PC-9 (cell line): Measurements from ENCODE around the gene PPP4R1. TPM values are rescaled to one million over a fixed set of nuclear protein-coding genes. Genes with fewer than 3 reads are reported as not detected.
A peak's percentile ranks its signal among the peaks of the same experiment; 100 is the strongest.

Experiments used
- BruUV-seq: library from RNA; stranded (reverse); fragments of 400-500 nt; replicated peaks from 2 replicates; lab custom pipeline; 2021; lab: Mats Ljungman, UMichigan
- CTCF ChIA-PET: fragments of 300-600 bp; sonication (Branson Sonifier 250); formaldehyde crosslinking; loops from one replicate; lab custom pipeline; 2022; ENCODE audit warnings: antibody characterized with exemption; lab: Charles Lee
- POLR2A ChIA-PET: fragments of 300-600 bp; sonication (Branson Sonifier 250); formaldehyde crosslinking; loops from one replicate; lab custom pipeline; 2022; ENCODE audit warnings: antibody characterized with exemption; ENCODE audit not compliant: unreplicated experiment; lab: Charles Lee
- DNase-seq, 2 experiments: peaks; one replicate each; pipeline versions ENCODE4 v3.0.0 to v3.0.0-alpha.2; 2015 to 2022; ENCODE audit warnings: mixed read lengths in 1 of 2
- H2AFZ ChIP-seq: fragments of 200-600 bp; sonication (generic); 2 replicates; pipeline ENCODE4 v1.8.1; 2017; ENCODE audit warnings: antibody characterized with exemption
- H3F3A ChIP-seq: fragments of 200-600 bp; sonication (generic); 2 replicates; pipeline ENCODE4 v1.8.1; 2017; ENCODE audit warnings: antibody characterized with exemption, mild to moderate bottlenecking, low read depth; ENCODE audit not compliant: insufficient read depth
- H3K27ac ChIP-seq: fragments of 200-600 bp; sonication (generic); 2 replicates; pipeline ENCODE4 v1.6.1; 2016; ENCODE audit warnings: mixed run types
- H3K27me3 ChIP-seq: fragments of 200-600 bp; sonication (generic); 2 replicates; pipeline ENCODE4 v1.6.1; 2016; ENCODE audit warnings: low read depth, mixed run types; ENCODE audit not compliant: insufficient read depth
- H3K36me3 ChIP-seq: fragments of 200-600 bp; sonication (generic); 2 replicates; pipeline ENCODE4 v1.6.1; 2016; ENCODE audit warnings: low read depth, mixed run types
- H3K4me1 ChIP-seq: fragments of 200-600 bp; sonication (generic); replicated peaks from 2 replicates; pipeline ENCODE4 v1.6.1; 2016; ENCODE audit warnings: mixed run types; ENCODE audit not compliant: insufficient read depth
- H3K4me2 ChIP-seq: fragments of 200-600 bp; sonication (generic); 2 replicates; pipeline ENCODE4 v1.6.1; 2017; ENCODE audit warnings: mixed run types
- H3K4me3 ChIP-seq: fragments of 200-600 bp; sonication (generic); 2 replicates; pipeline ENCODE4 v1.6.1; 2016; ENCODE audit warnings: mixed run types
- H3K79me2 ChIP-seq: fragments of 200-600 bp; sonication (generic); 2 replicates; pipeline ENCODE4 v1.6.1; 2017; ENCODE audit warnings: low read depth, mixed run types
- H3K9me2 ChIP-seq: fragments of 200-600 bp; sonication (generic); 2 replicates; pipeline ENCODE4 v1.8.1; 2017; ENCODE audit warnings: mild to moderate bottlenecking; ENCODE audit not compliant: insufficient read depth
- H3K9me3 ChIP-seq: fragments of 200-600 bp; sonication (generic); 2 replicates; pipeline ENCODE4 v1.8.1; 2016; ENCODE audit warnings: low read depth; ENCODE audit not compliant: insufficient read depth
- H4K20me1 ChIP-seq: fragments of 200-600 bp; sonication (generic); 2 replicates; pipeline ENCODE4 v1.8.1; 2017; ENCODE audit not compliant: insufficient read depth
- CTCF ChIP-seq: fragments of 200-600 bp; sonication (generic); conservative IDR thresholded peaks from 2 replicates; pipeline ENCODE4 v1.6.1; 2017; ENCODE audit warnings: mixed run types, antibody characterized with exemption, mild to moderate bottlenecking, moderate library complexity
- EZH2 ChIP-seq: fragments of 200-600 bp; sonication (generic); IDR thresholded peaks from 2 replicates; pipeline ENCODE4 v1.8.0; 2017; ENCODE audit warnings: antibody characterized with exemption, low read depth
- intact Hi-C: fragments of 100-400 bp; cut with micrococcal nuclease; formaldehyde crosslinking; loops from one replicate; pipeline ENCODE4 v1.10.0; 2022; ENCODE audit not compliant: unreplicated experiment
- total RNA-seq: library from RNA; stranded (reverse); gene quantifications from 2 replicates; pipeline ENCODE4 v1.2.3, GENCODE V29; 2021

Gene PPP4R1
- total RNA-seq, 1 experiment from 2014 or later = 167 TPM

- peaks cover 62% of the 10 kb centered on the region for H3F3A ChIP-seq
- H3K4me1 ChIP-seq = no peaks in the 10 kb centered on the region
- 0 out of 2 replicates have a peak overlapping the region, but pooled peaks have one; percentile 22 for H3K27ac ChIP-seq
- H3K27me3 ChIP-seq = no peaks in the 10 kb centered on the region
- DNase-seq = no peak
- H2AFZ ChIP-seq = no peak overlapping the region
- peaks cover 98% of the 10 kb centered on the region for H3K79me2 ChIP-seq
- H3K4me3 ChIP-seq = no peak overlapping the region
- intact Hi-C loops = no loop called here
- ChIA-PET POLR2A (interaction anchor here (0.6 kb wide), 1 partner anchor 20 kb away, joined by 3 read pairs; no protein-coding TSS in a partner anchor), CTCF (no interaction called here)
- H3K9me3 ChIP-seq = peaks cover 23% of the 10 kb centered on the region
- TF ChIP-seq EZH2 (no peak), CTCF (no peak)
- H4K20me1 ChIP-seq = peaks cover 30% of the 10 kb centered on the region
- no peak overlapping the region for H3K4me2 ChIP-seq
- BruUV-seq = no TSS peak
- no peaks in the 10 kb centered on the region for H3K9me2 ChIP-seq
- peaks cover 61% of the 10 kb centered on the region for H3K36me3 ChIP-seq
Measured at GRCh38 chr18:9599328-9599727, 15.0 kb downstream of the PPP4R1 start.

- Histone ChIP-seq H3K27ac (peak overlapping the region; percentile 34; the same call in 1 of the 2 replicates), H2AFZ (no peak overlapping the region), H3K27me3 (no peaks in the 10 kb centered on the region), H3K4me3 (no peak overlapping the region), H3K36me3 (peaks cover 57% of the 10 kb centered on the region), H3K9me2 (no peaks in the 10 kb centered on the region), H4K20me1 (peaks cover 30% of the 10 kb centered on the region), H3K4me1 (no peaks in the 10 kb centered on the region), H3F3A (peaks cover 50% of the 10 kb centered on the region), H3K9me3 (peaks cover 18% of the 10 kb centered on the region), H3K79me2 (peaks cover 90% of the 10 kb centered on the region), H3K4me2 (no peak overlapping the region)
- no peak for TF ChIP-seq CTCF
- TF ChIP-seq EZH2 = no peak
- ChIA-PET POLR2A (interaction anchor here (0.7 kb wide), 1 partner anchor 20 kb away, joined by 4 read pairs; no protein-coding TSS in a partner anchor), CTCF (no interaction called here)
- BruUV-seq = no TSS peak
- intact Hi-C loops = no loop called here
- DNase-seq = no peak
Measured at GRCh38 chr18:9597609-9598008, 16.8 kb downstream of the PPP4R1 start.

- no peaks in the 10 kb centered on the region for H3K27me3 ChIP-seq
- H3K9me2 ChIP-seq = no peaks in the 10 kb centered on the region
- H3K79me2 ChIP-seq = peaks cover 92% of the 10 kb centered on the region
- H4K20me1 ChIP-seq = peaks cover 35% of the 10 kb centered on the region
- intact Hi-C loops = no loop called here
- H3F3A ChIP-seq = peaks cover 48% of the 10 kb centered on the region
- H3K27ac ChIP-seq = peak overlapping the region; percentile 34; the same call in 1 of the 2 replicates
- peaks cover 60% of the 10 kb centered on the region for H3K36me3 ChIP-seq
- ChIA-PET POLR2A (interaction anchor here (0.7 kb wide), 1 partner anchor 20 kb away, joined by 4 read pairs; no protein-coding TSS in a partner anchor), CTCF (no interaction called here)
- peaks cover 16% of the 10 kb centered on the region for H3K9me3 ChIP-seq
- H2AFZ ChIP-seq = no peak overlapping the region
- no peak overlapping the region for H3K4me2 ChIP-seq
- DNase-seq = no peak
- TF ChIP-seq EZH2 = no peak
- TF ChIP-seq CTCF = no peak
- no peaks in the 10 kb centered on the region for H3K4me1 ChIP-seq
- H3K4me3 ChIP-seq = no peak overlapping the region
- no TSS peak for BruUV-seq
Measured at GRCh38 chr18:9596843-9597526, 17.4 kb downstream of the PPP4R1 start.
